ENCODE results near the gene KCNH4. TPM values are rescaled to one million over a fixed set of nuclear protein-coding genes. Genes with fewer than 3 reads are reported as not detected.

Gene KCNH4
- total RNA-seq, 1 donor = not detected

GRCh38 chr17:42117397-42118125, 63.4 kb downstream of the KCNH4 start:
- no peak for DNase-seq (ENCODE audit: low read depth)
- TF ChIP-seq CTCF (IDR thresholded peaks at IDR 0.05; ENCODE audit: insufficient read depth, low read depth, low read length) = no peak
- H3K4me3 ChIP-seq (ENCODE audit: low read depth, low read length) = no peak overlapping the region

GRCh38 chr17:42116705-42117396, 64.1 kb downstream of the KCNH4 start:
- DNase-seq (ENCODE audit: low read depth) = peak; percentile 84
- peak; percentile 81 for TF ChIP-seq CTCF (IDR thresholded peaks at IDR 0.05; ENCODE audit: insufficient read depth, low read depth, low read length)
- H3K4me3 ChIP-seq (ENCODE audit: low read depth, low read length) = no peak overlapping the region

- DNase-seq (ENCODE audit: low read depth) = no peak
- H3K4me3 ChIP-seq (ENCODE audit: low read depth, low read length) = no peak overlapping the region
- no peak for TF ChIP-seq CTCF (IDR thresholded peaks at IDR 0.05; ENCODE audit: insufficient read depth, low read depth, low read length)
These were observed 66.8 kb downstream of the KCNH4 start for GRCh38 chr17:42114118-42114517.

- DNase-seq (ENCODE audit: low read depth) = no peak
- TF ChIP-seq CTCF (IDR thresholded peaks at IDR 0.05; ENCODE audit: insufficient read depth, low read depth, low read length) = no peak
- H3K4me3 ChIP-seq (ENCODE audit: low read depth, low read length) = no peak overlapping the region
These were observed 67.5 kb downstream of the KCNH4 start for GRCh38 chr17:42113293-42114069.

GRCh38 chr17:42112552-42113176, 68.3 kb downstream of the KCNH4 start, which contains the start of gene DHX58:
Gene DHX58, minus strand, starts transcription at chr17:42112714. Its CDS starts 822 bp downstream, at chr17:42111892.
- H3K4me3 ChIP-seq (ENCODE audit: low read depth, low read length) = peak within 1 kb of the TSS; percentile 68
- DNase-seq (ENCODE audit: low read depth) = peak; percentile 90
- no peak for TF ChIP-seq CTCF (IDR thresholded peaks at IDR 0.05; ENCODE audit: insufficient read depth, low read depth, low read length)

GRCh38 chr17:42111871-42112551, 68.9 kb downstream of the KCNH4 start:
- no peak for TF ChIP-seq CTCF (IDR thresholded peaks at IDR 0.05; ENCODE audit: insufficient read depth, low read depth, low read length)
- DNase-seq (ENCODE audit: low read depth) = peak; percentile 64
- peak overlapping the region; percentile 68 for H3K4me3 ChIP-seq (ENCODE audit: low read depth, low read length)

Measured in fibroblast of villous mesenchyme (primary cell).